ENCODE measurements around the gene MTA3.

The MTA3 gene

GRCh38 chr2:42795275-42795674, 226.8 kb downstream of the MTA3 start:
- in situ Hi-C loops (cut with HindIII; ENCODE audit: low sequenced_read_pairs) = no loop called here

- in situ Hi-C loops (cut with HindIII; ENCODE audit: low sequenced_read_pairs) = no loop called here
These were observed 227.4 kb downstream of the MTA3 start for GRCh38 chr2:42795841-42796301.

- in situ Hi-C loops (cut with HindIII; ENCODE audit: low sequenced_read_pairs) = no loop called here
These were observed 228.2 kb downstream of the MTA3 start for GRCh38 chr2:42796427-42797248.

- in situ Hi-C loops (cut with HindIII; ENCODE audit: low sequenced_read_pairs) = no loop called here
These were observed 228.8 kb downstream of the MTA3 start for GRCh38 chr2:42797281-42797680.

GRCh38 chr2:42799881-42800280, 231.4 kb downstream of the MTA3 start:
- in situ Hi-C loops (cut with HindIII; ENCODE audit: low sequenced_read_pairs) = no loop called here

GRCh38 chr2:42800461-42800962, 232.1 kb downstream of the MTA3 start:
- in situ Hi-C loops (cut with HindIII; ENCODE audit: low sequenced_read_pairs) = no loop called here

- in situ Hi-C loops (cut with HindIII; ENCODE audit: low sequenced_read_pairs) = no loop called here
These were observed 232.5 kb downstream of the MTA3 start for GRCh38 chr2:42800981-42801380.

- in situ Hi-C loops (cut with HindIII; ENCODE audit: low sequenced_read_pairs) = no loop called here
These were observed 232.9 kb downstream of the MTA3 start for GRCh38 chr2:42801381-42801780.

GRCh38 chr2:42802150-42802549, 233.7 kb downstream of the MTA3 start:
- in situ Hi-C loops (cut with HindIII; ENCODE audit: low sequenced_read_pairs) = no loop called here

- in situ Hi-C loops (cut with HindIII; ENCODE audit: low sequenced_read_pairs) = no loop called here
These were observed 235.9 kb downstream of the MTA3 start for GRCh38 chr2:42804338-42804737.

- in situ Hi-C loops (cut with HindIII; ENCODE audit: low sequenced_read_pairs) = no loop called here
These were observed 236.5 kb downstream of the MTA3 start for GRCh38 chr2:42804891-42805290.
